WTC11 (cell line): ENCODE results near the gene KIF6. TPM values are rescaled to one million over a fixed set of nuclear protein-coding genes. Genes with fewer than 3 reads are reported as not detected.

Source experiments
- ATAC-seq: fragments of 200-7000 bp; cut with Tn5 transposase; 2 replicates; pipeline ENCODE4 v1.10.0; 2021; ENCODE audit warnings: mild to moderate bottlenecking, moderate library complexity
- CTCF ChIA-PET: fragments of 300-600 bp; sonication (Branson Sonifier 250); formaldehyde crosslinking; loops from one replicate; lab custom pipeline; 2021; ENCODE audit warnings: antibody characterized with exemption; lab: Charles Lee
- POLR2A ChIA-PET: fragments of 350-600 bp; sonication (Branson Sonifier 250); formaldehyde crosslinking; loops from one replicate; lab custom pipeline; 2021; ENCODE audit warnings: antibody characterized with exemption; lab: Charles Lee
- DNase-seq: peaks from one replicate; pipeline ENCODE4 v3.0.0; 2021; ENCODE audit warnings: low spot score
- H3K27ac Mint-ChIP-seq: 2 replicates; pipeline ENCODE4 v1.8.0; 2021; ENCODE audit warnings: mixed read lengths
- H3K27me3 Mint-ChIP-seq: 2 replicates; pipeline ENCODE4 v1.8.0; 2021; ENCODE audit warnings: low read depth, mild to moderate bottlenecking, moderate library complexity, mixed read lengths
- H3K36me3 Mint-ChIP-seq: 2 replicates; pipeline ENCODE4 v1.8.0; 2021; ENCODE audit warnings: mixed read lengths
- H3K4me1 Mint-ChIP-seq: 2 replicates; pipeline ENCODE4 v1.8.0; 2022; ENCODE audit warnings: mixed read lengths
- H3K4me3 Mint-ChIP-seq: 2 replicates; pipeline ENCODE4 v1.8.0; 2021; ENCODE audit warnings: mild to moderate bottlenecking, moderate library complexity, mixed read lengths
- H3K9me3 Mint-ChIP-seq: 2 replicates; pipeline ENCODE4 v1.8.0; 2021; ENCODE audit warnings: mixed read lengths
- CBFB ChIP-seq: sonication (generic); formaldehyde crosslinking; IDR thresholded peaks from 2 replicates; pipeline ENCODE4 v1.8.1; 2022; ENCODE audit warnings: mild to moderate bottlenecking, low read depth, missing genetic modification reagents
- ERG ChIP-seq: fragments of 250-450 bp; sonication (Bioruptor Pico); IDR thresholded peaks from 2 replicates; pipeline ENCODE4 v1.8.0; 2021; ENCODE audit warnings: mild to moderate bottlenecking
- FOXP1 ChIP-seq: sonication (generic); formaldehyde crosslinking; IDR thresholded peaks from 2 replicates; pipeline ENCODE4 v1.8.0; 2022; ENCODE audit warnings: missing genetic modification reagents, mild to moderate bottlenecking, moderate library complexity, borderline replicate concordance
- GABPB1 ChIP-seq: sonication (generic); formaldehyde crosslinking; IDR thresholded peaks from 2 replicates; pipeline ENCODE4 v1.8.1; 2023; ENCODE audit warnings: mild to moderate bottlenecking, missing genetic modification reagents
- GTF2I ChIP-seq: fragments of 250-450 bp; sonication (Bioruptor Pico); conservative IDR thresholded peaks from 2 replicates; pipeline ENCODE4 v1.4.0; 2021; ENCODE audit warnings: mild to moderate bottlenecking
- IRF2 ChIP-seq: sonication (generic); formaldehyde crosslinking; IDR thresholded peaks from 2 replicates; pipeline ENCODE4 v1.8.0; 2022; ENCODE audit warnings: low read depth, missing genetic modification reagents, borderline replicate concordance
- JUN ChIP-seq: sonication (generic); formaldehyde crosslinking; IDR thresholded peaks from 2 replicates; pipeline ENCODE4 v1.8.0; 2023; ENCODE audit warnings: mild to moderate bottlenecking, missing genetic modification reagents
- KAT7 ChIP-seq: sonication (generic); formaldehyde crosslinking; IDR thresholded peaks from 2 replicates; pipeline ENCODE4 v1.8.1; 2023; ENCODE audit warnings: missing genetic modification reagents, mild to moderate bottlenecking, borderline replicate concordance
- MXD4 ChIP-seq: fragments of 250-450 bp; sonication (Bioruptor Pico); IDR thresholded peaks from 2 replicates; pipeline ENCODE4 v1.8.0; 2021; ENCODE audit warnings: mild to moderate bottlenecking, moderate library complexity, borderline replicate concordance
- NFE2L1 ChIP-seq: sonication (generic); formaldehyde crosslinking; IDR thresholded peaks from 2 replicates; pipeline ENCODE4 v1.8.1; 2023; ENCODE audit warnings: missing genetic modification reagents
- NFYB ChIP-seq: sonication (generic); formaldehyde crosslinking; conservative IDR thresholded peaks from 2 replicates; pipeline ENCODE4 v1.8.0; 2022; ENCODE audit warnings: low read depth, missing genetic modification reagents
- OVOL2 ChIP-seq: fragments of 250-450 bp; sonication (Bioruptor Pico); IDR thresholded peaks from 2 replicates; pipeline ENCODE4 v1.9.0; 2021; ENCODE audit warnings: mild to moderate bottlenecking, borderline replicate concordance
- SP1 ChIP-seq: sonication (generic); formaldehyde crosslinking; conservative IDR thresholded peaks from 2 replicates; pipeline ENCODE4 v1.8.1; 2022; ENCODE audit warnings: missing genetic modification reagents
- TCF7 ChIP-seq: sonication (generic); formaldehyde crosslinking; IDR thresholded peaks from 2 replicates; pipeline ENCODE4 v1.8.0; 2022; ENCODE audit warnings: mild to moderate bottlenecking, low read depth, missing genetic modification reagents, moderate library complexity
- TEAD4 ChIP-seq: sonication (generic); formaldehyde crosslinking; IDR thresholded peaks from 2 replicates; pipeline ENCODE4 v1.8.0; 2022; ENCODE audit warnings: mild to moderate bottlenecking, missing genetic modification reagents
- ZBTB21 ChIP-seq: sonication (generic); formaldehyde crosslinking; IDR thresholded peaks from 2 replicates; pipeline ENCODE4 v1.8.1; 2023; ENCODE audit warnings: mild to moderate bottlenecking, missing genetic modification reagents, borderline replicate concordance
- ZMAT4 ChIP-seq: fragments of 250-450 bp; sonication (Bioruptor Pico); IDR thresholded peaks from 2 replicates; pipeline ENCODE4 v1.9.0; 2021; ENCODE audit warnings: mild to moderate bottlenecking
- ZNF138 ChIP-seq: sonication (generic); formaldehyde crosslinking; conservative IDR thresholded peaks from 2 replicates; pipeline ENCODE4 v1.8.1; 2022; ENCODE audit warnings: mild to moderate bottlenecking, moderate library complexity, missing genetic modification reagents
- ZNF512 ChIP-seq: sonication (generic); formaldehyde crosslinking; IDR thresholded peaks from 2 replicates; pipeline ENCODE4 v1.8.1; 2022; ENCODE audit warnings: missing genetic modification reagents, borderline replicate concordance
- ZNF671 ChIP-seq: fragments of 250-450 bp; sonication (Bioruptor Pico); IDR thresholded peaks from 2 replicates; pipeline ENCODE4 v1.8.0; 2021; ENCODE audit warnings: mild to moderate bottlenecking
- total RNA-seq: library from RNA; stranded (reverse); gene quantifications from 3 replicates; pipeline ENCODE4 v1.2.3, GENCODE V29; 2021

KIF6 gene
- total RNA-seq, 1 experiment from 2014 or later, result 0.57 TPM

DNA sequence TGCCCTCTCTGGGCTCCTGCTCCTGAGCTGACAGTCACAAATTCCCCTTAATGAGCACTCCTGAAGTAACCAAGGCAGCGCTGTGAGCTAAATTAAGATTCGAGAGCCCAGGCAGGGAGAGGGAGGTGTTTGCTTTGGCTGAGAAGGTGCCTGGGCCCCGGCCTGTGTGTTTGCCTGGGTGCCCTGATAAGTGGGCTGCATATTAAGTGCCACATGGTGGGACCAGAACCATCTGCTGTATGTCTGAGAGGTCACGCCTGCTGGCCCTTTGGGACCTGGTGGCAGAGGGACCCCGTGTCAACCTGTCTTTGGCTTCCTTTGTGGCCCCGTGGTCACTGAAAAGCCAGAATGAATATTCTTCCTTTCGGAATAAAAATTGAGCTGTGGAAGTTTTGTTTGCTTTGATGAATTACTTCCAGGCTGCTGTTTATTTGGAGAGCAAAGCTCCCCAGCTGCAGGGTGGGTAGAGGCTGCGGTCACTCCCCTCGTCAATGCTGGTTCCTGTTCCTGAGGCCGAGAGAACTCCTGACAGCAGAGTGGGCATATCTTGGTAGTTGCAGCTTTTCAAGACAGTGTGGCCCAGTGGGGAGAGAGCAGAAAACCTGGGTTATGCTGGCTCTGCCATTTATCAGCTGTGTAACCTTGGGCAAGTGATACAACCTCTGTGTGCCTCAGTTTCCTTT lies 385.2 kb downstream of the KIF6 start:
- Mint-ChIP-seq H3K27me3 (no peaks in the 10 kb centered on the region), H3K4me3 (no peak overlapping the region), H3K4me1 (peaks cover 36% of the 10 kb centered on the region), H3K9me3 (peaks cover 3% of the 10 kb centered on the region), H3K36me3 (no peaks in the 10 kb centered on the region), H3K27ac (no peak overlapping the region)
- DNase-seq (no peak), ATAC-seq (no peak)
- ChIA-PET CTCF (interaction anchor here (1.2 to 1.7 kb wide), 3 partner anchors 9 to 252 kb away, joined by 3 to 5 read pairs (median 4); no protein-coding TSS in a partner anchor), POLR2A (interaction anchor here (0.5 kb wide), 1 partner anchor 142 kb away, joined by 3 read pairs; no protein-coding TSS in a partner anchor)
- TF ChIP-seq GABPB1 (CRISPR knock-in tag) (no peak), JUN (CRISPR knock-in tag) (no peak), NFYB (CRISPR knock-in tag) (no peak), SP1 (no peak)

GRCh38 chr6:39339096-39339867 lies 385.9 kb downstream of the KIF6 start:
- no peaks in the 10 kb centered on the region for H3K36me3 Mint-ChIP-seq
- ChIA-PET POLR2A (interaction anchor here (0.5 kb wide), 1 partner anchor 141 kb away, joined by 3 read pairs; no protein-coding TSS in a partner anchor), CTCF (interaction anchor here (1.2 to 1.5 kb wide), 2 partner anchors 9 to 251 kb away, joined by 3 to 5 read pairs; no protein-coding TSS in a partner anchor)
- TF ChIP-seq FOXP1 (no peak), IRF2 (CRISPR knock-in tag) (no peak), ZNF671 (no peak), OVOL2 (CRISPR knock-in tag) (no peak), ERG (CRISPR knock-in tag) (no peak), CBFB (no peak), ZNF512 (CRISPR knock-in tag) (no peak), ZMAT4 (CRISPR knock-in tag) (no peak), TEAD4 (CRISPR knock-in tag) (no peak), ZNF138 (CRISPR knock-in tag) (no peak), GTF2I (CRISPR knock-in tag) (no peak), TCF7 (CRISPR knock-in tag) (no peak), MXD4 (no peak), KAT7 (CRISPR knock-in tag) (no peak)
- no peak overlapping the region for H3K27ac Mint-ChIP-seq
- ATAC-seq (no peak), DNase-seq (no peak)
- no peaks in the 10 kb centered on the region for H3K9me3 Mint-ChIP-seq
- H3K4me3 Mint-ChIP-seq, result no peak overlapping the region
- H3K4me1 Mint-ChIP-seq, result peaks cover 28% of the 10 kb centered on the region
- H3K27me3 Mint-ChIP-seq, result no peaks in the 10 kb centered on the region

GRCh38 chr6:39338397-39338796 lies 386.8 kb downstream of the KIF6 start:
- no peak for DNase-seq
- ATAC-seq, result no peak
- POLR2A ChIA-PET, result no interaction called here
- H3K27me3 Mint-ChIP-seq, result no peaks in the 10 kb centered on the region
- H3K27ac Mint-ChIP-seq, result no peak overlapping the region
- TF ChIP-seq ZBTB21 (CRISPR knock-in tag) (no peak), NFE2L1 (CRISPR knock-in tag) (no peak), CBFB (no peak)
- H3K36me3 Mint-ChIP-seq, result no peaks in the 10 kb centered on the region
- H3K4me3 Mint-ChIP-seq, result no peak overlapping the region
- no peaks in the 10 kb centered on the region for H3K9me3 Mint-ChIP-seq
- CTCF ChIA-PET, result no interaction called here
- H3K4me1 Mint-ChIP-seq, result peaks cover 20% of the 10 kb centered on the region
